ENCODE measurements around the gene NADK.

Gene NADK

GRCh38 chr1:1777950-1778662 is at the start of gene NADK:
Gene NADK (minus strand): TSS chr1:1778470. CDS start chr1:1765406, 13,064 bp downstream.
- DNase-seq (ENCODE audit: low read depth) = peak; percentile 41

- DNase-seq (ENCODE audit: low read depth) = no peak
These were observed 49.0 kb upstream of the NADK start for GRCh38 chr1:1827089-1827848.

- no peak for DNase-seq (ENCODE audit: low read depth)
These were observed 48.3 kb upstream of the NADK start for GRCh38 chr1:1826356-1827088.

- no peak for DNase-seq (ENCODE audit: low read depth)
These were observed 46.9 kb upstream of the NADK start for GRCh38 chr1:1825217-1825616.

GRCh38 chr1:1819762-1820161 is 41.5 kb upstream of the NADK start:
- DNase-seq (ENCODE audit: low read depth) = no peak

- no peak for DNase-seq (ENCODE audit: low read depth)
These were observed 39.0 kb upstream of the NADK start for GRCh38 chr1:1817221-1817620.

- DNase-seq (ENCODE audit: low read depth) = no peak
These were observed 37.5 kb upstream of the NADK start for GRCh38 chr1:1815606-1816281.

- DNase-seq (ENCODE audit: low read depth) = no peak
These were observed 31.2 kb upstream of the NADK start for GRCh38 chr1:1809489-1809888.

GRCh38 chr1:1808206-1808605 is 29.9 kb upstream of the NADK start:
- no peak for DNase-seq (ENCODE audit: low read depth)

GRCh38 chr1:1806890-1807289 is 28.6 kb upstream of the NADK start:
- no peak for DNase-seq (ENCODE audit: low read depth)

GRCh38 chr1:1804301-1804700 is 26.0 kb upstream of the NADK start:
- DNase-seq (ENCODE audit: low read depth) = no peak

GRCh38 chr1:1802871-1803270 is 24.6 kb upstream of the NADK start:
- no peak for DNase-seq (ENCODE audit: low read depth)

- DNase-seq (ENCODE audit: low read depth) = no peak
These were observed 21.4 kb upstream of the NADK start for GRCh38 chr1:1799716-1800115.

GRCh38 chr1:1797731-1798341 is 19.6 kb upstream of the NADK start:
- no peak for DNase-seq (ENCODE audit: low read depth)

- DNase-seq (ENCODE audit: low read depth) = no peak
These were observed 18.2 kb upstream of the NADK start for GRCh38 chr1:1796466-1796865.

- DNase-seq (ENCODE audit: low read depth) = no peak
These were observed 16.7 kb upstream of the NADK start for GRCh38 chr1:1794999-1795398.

GRCh38 chr1:1793481-1794244 is 15.4 kb upstream of the NADK start:
- DNase-seq (ENCODE audit: low read depth) = no peak

GRCh38 chr1:1788646-1789431 is 10.6 kb upstream of the NADK start:
- no peak for DNase-seq (ENCODE audit: low read depth)

GRCh38 chr1:1788136-1788535 is 9.9 kb upstream of the NADK start:
- DNase-seq (ENCODE audit: low read depth) = no peak

All from stimulated activated CD8-positive, alpha-beta memory T cell treated with anti-CD3 and anti-CD28 coated beads, Interleukin-15, amount 100 ng/mL, for 1 hour (primary cell).